Stimulated activated CD4-positive, alpha-beta T cell treated with anti-CD3 and anti-CD28 coated beads, TNF-alpha, amount 100 ng/mL, for 4 hours (primary cell): Measurements from ENCODE around the gene C1orf105.
"Not testable (repeated sequence)": the region's sequence is repeated elsewhere in the genome, so short reads cannot be mapped to it uniquely, and the experiment has no call there.

Experiments used
- DNase-seq, 3 experiments: peaks; one replicate each; pipeline ENCODE4 v3.0.0-alpha.2; 2020; ENCODE audit warnings: low read depth in 3 of 3

The C1orf105 gene

DNA sequence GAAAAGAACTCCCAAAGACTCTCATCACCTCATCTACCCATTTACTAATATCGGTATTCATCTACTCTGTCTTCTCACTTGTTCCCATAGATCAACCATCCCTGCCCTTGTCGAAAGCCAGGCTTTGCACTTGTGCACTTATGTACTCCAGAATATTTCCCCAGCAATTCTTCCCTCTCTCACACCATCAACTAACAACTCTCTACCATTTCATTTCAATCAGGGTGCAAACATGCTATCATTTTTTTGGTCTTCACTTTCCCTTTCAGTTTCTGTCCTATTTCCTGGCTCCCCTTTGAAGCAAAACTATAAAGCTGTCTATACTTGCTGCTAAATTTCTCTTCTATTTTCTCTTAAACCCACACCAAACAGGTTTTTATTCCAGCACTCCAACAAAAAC is 6.7 kb downstream of the C1orf105 start:
- DNase-seq, result no peak

DNA sequence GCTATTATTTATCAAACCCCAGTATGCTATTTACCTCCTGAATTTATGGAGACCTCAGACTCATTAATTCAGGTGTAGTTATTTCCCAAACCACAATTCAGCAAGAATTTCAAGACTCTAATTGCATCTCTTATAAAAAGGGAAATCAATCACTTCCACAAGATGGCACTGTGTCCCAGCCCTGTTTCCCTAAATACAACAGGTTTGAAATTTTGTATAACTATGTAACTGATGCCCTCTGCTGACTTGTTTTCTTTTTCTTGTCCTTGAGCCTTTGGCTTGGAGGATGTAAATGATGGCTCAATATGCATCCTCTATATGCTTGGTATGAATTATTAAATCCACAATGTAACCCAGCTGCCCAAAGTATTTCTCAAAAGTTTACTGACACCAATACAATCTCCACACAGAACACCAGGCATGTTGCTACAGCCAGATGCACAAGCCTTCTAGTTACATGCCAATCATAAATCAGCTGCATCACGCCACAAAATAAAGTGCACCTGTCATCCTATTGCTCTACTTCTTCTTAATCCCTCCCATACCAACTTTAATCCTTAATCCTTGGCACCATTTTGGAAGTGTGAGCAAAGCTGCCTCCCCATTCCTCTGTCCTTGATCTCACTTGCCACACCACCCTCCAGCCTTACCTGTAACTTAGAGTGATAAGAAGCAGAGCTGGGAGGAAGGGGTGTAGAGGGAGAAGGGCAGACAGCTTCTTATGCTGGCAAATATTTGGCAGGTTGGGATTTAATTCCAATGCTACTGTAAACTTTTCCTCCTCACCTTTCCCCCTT is 9.0 kb downstream of the C1orf105 start:
- DNase-seq, result peak in 1 of 3 experiments; percentile 21

DNA sequence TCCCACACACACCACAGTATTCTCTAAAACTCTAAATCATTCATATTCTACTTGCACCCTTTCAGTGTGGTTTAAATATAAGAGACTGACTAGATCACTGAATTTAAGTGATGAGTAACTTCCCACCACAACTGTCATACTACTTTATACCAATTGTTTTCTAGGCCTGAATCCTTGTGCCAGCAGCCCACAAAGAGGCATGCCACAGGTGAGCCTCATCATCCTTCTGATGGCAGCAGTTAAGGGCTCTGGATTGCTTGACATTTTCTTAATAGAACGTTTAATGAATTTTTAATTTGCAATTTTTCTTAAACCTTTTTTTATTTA is 9.6 kb downstream of the C1orf105 start:
- no peak for DNase-seq

DNA sequence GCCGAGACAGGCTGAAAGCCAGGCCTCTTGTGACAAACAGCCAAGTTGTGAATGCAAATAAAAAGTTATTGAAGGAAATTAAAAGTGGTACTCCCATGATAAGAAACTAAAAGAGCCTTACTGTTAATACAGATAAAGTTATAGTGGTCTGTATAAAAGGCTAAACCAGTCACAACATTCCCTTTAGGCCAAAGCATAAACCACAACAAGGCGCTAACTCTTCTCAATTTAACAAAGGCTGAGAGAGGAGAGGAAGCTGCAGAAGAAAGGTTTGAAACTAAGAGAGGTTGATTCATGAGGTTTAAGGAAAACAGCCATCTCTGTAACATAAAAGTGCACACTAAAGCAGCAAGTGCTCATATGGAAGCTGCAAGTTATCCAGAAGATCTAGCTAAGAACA is 10.7 kb downstream of the C1orf105 start:
- no peak for DNase-seq

DNA sequence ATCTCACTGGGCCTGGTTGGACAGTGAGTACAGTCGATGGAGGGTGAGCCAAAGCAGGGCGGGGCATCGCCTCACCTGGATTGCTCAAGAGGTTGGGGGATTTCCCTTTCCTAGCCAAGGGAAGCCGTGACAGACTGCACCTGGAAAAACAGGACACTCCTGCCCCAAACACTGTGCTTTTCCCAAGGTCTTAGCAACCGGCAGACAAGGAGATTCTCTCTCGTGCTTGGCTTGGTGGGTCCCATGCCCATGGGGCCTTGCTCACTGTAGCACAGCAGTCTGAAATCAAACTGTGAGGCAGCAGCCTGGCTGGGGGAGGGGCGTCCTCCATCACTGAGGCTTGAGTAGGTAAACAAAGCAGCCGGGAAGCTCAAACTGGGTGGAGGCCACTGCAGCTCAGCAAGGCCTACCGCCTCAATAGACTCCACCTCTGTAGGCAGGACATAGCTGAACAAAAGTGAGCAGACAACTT is 11.3 kb downstream of the C1orf105 start:
- DNase-seq, result no peak

DNA sequence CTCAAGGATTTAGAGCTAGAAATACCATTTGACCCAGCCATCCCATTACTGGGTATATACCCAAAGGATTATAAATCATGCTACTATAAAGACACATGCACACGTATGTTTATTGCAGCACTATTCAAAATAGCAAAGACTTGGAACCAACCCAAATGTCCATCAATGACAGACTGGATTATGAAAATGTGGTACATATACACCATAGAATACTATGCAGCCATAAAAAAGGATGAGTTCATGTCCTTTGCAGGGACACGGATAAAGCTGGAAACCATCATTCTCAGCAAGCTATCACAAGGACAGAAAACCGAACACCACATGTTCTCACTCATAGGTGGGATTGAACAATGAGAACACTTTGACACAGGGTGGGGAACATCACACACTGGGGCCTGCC is 16.7 kb downstream of the C1orf105 start:
- DNase-seq, result not testable (repeated sequence)

DNA sequence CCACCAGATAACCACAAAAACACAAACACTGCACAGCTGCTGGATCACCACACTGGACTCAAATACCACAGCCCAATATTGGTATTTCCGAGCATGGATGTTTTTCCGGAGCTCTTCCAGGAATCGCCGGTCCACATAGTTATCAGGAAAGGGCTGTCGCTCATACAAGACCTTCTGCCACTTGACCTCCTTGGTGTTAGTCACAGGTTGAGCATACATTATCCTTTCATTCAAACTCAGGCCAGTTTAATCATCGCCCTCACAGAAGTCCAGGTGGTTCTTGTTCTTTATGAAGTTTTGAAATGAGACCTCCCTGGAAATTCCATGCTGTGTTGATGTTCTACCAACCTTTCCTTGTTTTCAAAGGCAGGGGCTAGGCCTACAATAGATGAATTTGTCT is 21.9 kb downstream of the C1orf105 start:
- no peak for DNase-seq

DNA sequence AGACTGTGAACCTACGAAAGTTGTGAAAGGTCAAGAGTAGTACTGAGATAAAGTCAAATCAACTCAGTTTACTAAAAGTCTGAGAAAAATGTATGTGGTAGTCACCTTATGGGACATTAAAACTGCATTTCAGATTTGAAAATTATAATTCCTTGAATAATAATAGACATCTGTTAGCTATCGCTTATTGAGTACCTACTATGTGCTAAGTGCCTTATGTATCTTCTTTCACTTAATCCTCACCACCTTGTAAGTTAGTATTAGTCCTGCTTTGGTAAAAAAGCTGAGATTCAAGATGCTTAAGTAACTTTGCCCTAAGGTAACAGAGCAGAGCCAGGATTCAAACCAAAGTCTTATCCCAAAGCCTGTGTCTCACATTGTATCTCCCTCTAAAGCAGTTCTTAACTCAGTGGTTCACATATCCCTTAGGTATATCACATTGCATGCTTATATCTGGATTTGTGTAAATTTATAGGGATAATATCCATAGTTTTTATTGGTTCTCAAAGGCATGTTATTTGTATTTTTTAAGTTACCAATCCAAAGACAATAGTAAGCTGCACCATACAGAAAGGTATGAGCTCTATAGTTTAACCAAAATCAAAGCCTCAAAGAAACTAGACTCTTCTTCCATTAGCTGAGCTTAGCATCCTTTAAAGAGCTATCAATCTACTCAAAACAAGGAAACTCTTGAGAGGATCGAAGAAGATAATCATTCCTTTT is 22.5 kb downstream of the C1orf105 start:
- no peak for DNase-seq

DNA sequence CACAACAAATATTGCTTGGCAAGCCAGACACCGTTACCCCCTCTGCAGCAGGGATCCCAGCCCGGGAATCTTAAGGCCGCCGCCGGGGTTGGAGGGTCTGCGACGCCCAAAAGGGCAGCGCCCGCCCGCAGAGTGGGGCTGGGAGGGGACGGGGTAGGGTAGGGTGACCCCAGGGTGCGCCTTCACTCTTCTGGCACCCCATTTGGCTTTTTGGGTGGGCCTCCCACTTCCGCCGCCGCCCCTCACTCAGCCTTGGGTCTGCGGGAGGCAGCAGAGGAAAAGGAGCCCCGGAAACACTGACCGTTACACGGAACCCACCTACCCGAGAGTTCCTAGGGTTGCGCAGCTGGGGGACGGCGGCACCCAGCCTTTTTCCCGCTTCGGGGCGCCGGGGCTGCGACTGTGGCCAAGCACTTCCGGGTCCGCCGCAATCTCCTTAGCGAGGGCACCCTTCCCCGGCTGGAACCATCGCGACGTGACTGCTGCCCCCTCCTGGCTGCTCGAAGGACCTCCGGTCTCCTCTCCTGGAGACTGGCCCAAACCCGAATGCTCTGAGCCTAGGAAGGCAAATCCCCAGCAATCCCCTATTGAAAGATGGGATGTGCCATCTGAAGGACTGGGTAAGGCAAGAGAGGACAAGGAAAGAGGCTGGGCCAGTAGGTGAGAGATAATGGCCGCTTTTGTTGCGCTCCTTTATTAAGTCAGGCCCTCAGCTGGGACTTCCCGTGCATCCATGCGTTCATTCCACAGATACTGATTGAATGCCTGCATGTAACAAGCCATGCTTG is 23.4 kb downstream of the C1orf105 start, which contains the start of gene PIGC:
TSS of gene PIGC (minus strand) at position 404 of the 788 bp plus-strand sequence. CDS start 1,447 bp downstream, outside the sequence.
- DNase-seq, result peak; percentile 84 to 87 (median 86)

DNA sequence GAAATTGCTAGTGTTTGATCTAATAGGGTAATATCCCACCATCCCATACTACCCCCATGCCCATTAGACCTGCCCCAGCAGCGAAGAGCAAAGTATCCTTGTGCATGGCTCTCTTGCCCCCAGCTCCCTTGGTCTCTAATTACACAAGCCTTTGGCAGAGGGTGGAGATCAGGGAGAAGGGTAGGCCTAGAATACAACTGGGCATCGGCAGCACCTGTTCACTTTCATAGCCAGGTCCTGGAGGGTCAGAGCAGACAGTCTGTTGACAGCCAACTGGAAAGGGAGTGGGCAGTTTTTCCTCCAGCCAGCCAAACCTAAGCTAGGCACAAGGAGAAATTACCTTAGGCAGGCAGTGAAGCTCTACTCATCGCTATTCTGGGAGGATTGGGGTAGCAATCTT is 26.1 kb downstream of the C1orf105 start:
- no peak for DNase-seq

DNA sequence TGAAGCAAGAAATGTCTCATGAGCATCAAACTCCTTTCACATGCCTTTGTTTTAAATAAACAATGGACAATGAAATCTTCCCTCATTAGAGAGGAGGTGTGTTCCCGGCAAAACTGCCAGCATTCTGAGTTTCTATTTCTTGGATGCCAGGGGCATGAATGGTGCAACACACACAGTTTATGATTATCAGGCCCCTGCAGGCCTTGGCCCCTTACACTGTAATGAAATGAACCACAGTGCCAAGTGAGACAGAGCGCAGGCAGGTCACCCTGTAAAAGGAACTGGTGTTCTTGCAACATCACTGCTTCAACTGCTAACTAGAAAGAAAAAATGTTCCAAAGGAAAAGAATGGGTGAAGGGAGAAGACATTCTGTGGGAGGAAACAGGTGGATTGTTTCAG is 27.2 kb downstream of the C1orf105 start:
- no peak for DNase-seq

DNA sequence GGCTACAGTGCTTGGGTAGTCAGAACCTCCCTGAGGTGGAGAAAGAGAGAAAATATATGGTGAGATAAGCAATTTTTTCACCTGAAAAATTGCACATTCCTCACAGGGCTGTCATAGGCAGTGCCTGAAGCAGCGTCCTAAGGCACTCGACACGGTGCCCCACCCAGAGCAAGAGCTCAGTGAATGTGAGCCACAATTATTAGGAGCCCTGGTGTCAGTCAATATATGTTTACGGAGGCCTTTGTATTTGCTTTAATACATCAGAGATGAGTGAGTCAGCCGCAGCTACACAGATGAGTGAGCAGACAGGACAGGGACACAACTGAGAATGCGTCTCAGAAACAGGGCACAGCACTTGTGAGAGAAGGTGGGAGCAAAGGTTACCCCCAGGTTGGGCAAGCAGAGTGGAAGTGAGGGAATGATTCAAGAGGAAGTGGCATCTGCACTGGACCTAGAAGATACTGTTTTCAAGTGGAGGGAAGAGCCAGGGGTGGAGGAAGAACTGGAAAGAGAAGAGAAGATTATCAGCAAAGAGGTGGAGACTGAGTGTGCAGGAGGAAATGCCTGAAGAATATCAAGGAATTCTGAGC is 28.6 kb downstream of the C1orf105 start:
- no peak for DNase-seq

DNA sequence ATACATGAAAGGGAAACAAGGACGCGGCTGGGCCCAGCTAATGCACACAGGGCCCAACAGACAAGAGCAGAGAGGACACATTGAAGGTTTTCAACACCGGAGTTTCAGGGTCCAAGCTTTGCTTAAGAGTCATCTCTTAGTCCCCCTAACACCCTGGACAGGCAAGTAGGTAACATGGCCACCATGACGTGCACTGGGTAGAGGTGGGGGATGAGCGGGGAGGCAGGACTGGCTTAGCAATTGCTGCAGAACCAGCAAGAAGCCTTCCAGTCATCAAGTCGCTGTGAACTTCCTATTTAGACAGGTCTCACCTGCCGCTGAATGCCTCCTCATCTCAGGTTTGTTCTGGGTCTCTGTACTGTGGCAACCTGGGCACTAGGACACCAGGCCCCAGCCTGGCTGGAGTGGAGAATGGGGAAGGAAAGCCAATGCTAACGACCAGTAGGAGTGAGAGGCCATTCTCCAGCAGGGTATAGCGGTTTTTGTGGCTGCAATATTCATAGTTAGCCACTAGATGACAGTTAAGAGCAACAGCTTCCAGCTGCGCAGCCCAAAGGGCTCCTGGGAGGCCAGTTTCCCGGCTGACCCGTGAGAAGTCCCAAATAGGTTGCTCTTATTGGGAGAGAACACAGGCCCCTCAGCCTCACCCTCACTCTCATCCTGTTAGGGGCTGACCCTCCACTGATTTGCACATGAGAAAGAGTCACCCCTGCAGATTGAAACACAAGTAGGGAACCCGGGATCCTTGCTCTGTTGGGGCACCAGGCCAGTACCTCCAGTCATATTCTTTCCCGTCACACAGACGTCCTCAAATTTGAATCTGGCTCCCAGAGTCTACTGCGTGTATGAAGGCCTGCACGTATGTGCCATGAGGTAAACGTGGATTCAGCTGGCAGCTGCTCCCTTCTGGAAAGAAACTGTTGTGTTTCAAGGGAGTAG is 29.4 kb downstream of the C1orf105 start:
- no peak for DNase-seq

DNA sequence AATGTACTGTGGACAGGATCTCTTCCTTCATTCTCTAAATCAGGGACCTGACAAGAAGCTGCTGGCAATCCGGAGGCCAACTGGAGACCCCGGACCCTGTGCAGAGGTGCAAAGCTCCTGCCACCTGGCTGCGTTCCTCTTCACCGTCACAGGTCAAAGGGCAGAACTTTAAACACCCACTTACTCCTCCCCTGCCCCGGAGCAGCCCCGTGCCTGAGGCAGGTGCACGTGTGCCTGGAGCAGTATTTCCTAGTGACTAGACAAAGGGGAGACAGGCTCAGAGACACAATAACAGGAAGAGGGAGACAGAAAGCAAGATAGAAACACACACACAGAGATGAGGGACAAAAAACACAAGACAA is 30.0 kb downstream of the C1orf105 start:
- no peak for DNase-seq

DNA sequence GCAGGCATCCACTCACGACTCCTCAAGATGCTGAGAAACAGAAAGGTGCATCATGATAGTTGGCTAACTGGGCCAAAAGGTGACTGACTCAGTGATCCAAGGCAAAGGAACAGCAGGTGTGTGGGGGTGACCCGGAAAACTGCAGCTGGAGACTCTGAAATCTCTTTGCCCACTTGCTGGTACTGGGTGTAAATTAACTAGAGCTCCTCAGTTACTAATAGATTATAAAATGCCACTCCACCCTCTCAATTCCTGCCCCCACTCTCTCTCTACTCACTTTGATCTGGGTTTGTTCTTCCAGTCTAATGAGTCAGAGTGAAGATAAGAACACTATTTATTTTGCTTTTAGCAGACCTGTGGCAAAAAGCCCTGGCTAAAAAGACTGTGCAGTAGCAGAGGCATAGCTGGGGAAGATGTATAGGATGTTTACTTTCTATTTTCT is 30.5 kb downstream of the C1orf105 start:
- no peak for DNase-seq

DNA sequence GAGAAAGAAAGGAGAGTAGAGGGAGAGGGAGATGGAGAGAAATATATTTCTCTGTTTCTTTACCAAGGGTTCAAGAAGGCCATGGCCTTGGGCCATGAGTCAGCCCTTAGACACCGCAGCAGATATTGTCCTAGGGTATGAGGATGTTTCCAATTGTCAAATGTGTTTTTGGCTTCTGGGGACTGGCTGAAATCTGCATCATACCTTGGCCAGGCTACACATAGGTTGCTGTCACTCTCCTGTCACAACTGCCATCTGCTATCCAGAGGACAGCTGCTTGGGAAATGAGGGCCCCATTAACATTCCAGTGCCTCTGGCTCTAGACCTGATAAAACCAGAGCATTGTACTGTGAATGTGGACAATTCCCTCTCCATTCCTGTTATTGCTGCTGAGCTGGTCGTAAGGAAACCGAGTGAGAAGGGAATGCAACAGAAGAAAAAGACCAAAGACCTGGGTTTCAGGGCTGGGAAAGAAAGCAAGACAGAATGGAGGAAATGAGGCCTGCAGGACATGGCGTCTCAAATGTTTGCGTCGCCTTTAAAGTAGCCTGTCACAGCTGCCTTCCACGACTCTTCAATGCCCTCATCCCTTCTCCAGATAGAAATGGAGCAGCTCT is 32.2 kb downstream of the C1orf105 start:
- DNase-seq, result no peak

DNA sequence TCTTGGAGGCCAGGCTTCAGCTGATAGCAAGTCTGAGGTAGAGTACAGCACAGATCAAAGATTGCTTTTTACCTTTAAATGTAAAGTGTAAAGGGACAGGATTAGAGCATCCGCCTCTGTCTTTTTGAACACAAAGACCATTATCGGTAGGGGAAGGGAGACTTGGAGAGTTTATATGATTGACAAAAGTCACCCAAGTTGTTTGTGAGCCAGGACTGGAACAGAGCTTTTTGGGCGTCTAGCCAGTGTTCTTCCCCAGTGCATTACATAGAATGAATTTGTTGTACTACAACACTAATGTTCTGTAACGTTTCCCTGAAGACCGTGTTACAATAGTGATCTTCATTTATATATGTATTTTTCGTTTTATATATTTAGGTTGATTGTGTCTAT is 32.7 kb downstream of the C1orf105 start:
- DNase-seq, result no peak

DNA sequence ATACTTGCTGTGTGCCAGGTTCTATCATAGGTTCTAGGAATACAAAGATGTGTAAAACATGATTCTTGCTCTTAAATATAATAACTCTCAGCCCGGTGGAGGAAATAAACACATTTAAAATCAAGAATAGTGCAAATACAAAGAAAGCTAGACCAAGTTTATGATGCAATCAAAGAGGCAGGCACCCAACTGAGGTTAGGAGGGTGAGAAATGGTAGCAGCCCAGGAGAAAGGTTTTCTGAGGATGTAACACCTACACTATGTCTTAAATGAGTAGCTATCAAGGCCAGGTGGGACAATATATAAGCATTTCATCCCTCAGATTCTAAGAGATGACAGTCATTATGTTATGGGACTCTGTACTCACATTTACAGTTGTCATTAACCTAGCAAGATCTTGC is 33.1 kb downstream of the C1orf105 start:
- DNase-seq, result no peak

DNA sequence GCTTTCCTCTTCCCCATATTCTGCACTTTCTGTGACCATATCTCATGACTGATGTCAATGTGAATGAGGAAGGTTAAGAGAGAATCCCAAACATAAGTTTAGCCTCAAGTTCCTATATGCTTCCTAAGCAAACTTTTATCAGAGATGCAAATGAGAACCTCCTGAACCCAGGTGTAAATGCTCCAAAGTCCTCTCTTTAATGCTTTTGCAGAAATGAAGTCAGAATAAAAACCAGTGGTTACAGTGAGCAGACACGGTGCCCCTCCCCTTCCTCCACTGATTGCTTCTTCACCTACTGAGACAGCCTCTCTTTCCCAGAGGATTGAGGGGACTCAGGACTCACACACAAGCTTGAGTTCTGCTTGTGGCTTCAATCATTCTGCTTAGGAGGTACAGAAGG is 35.0 kb downstream of the C1orf105 start:
- DNase-seq, result no peak

DNA sequence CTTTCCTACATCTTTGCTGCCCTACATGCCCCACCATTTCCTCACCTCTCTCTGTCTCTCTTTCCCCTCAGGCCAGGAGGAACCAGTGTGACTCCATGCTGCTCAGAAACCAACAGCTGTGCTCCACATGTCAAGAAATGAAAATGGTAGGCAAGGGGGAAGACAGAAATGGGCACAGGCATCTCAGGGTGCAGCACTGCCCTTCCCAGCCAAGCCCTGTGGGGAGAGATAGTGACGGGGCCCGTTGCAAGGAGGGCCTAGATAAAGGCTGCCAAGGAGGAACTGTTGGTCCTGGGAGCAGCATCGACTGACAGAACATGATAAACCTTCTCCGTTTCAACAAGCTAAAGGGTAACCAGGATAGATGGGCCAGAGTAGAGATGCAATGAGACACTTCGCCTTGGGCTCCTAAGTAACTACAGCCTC is 35.9 kb downstream of the C1orf105 start:
- DNase-seq, result no peak
